ENCODE results near the gene PCSK7.

PCSK7 gene

GRCh38 chr11:117204283-117205080, 27.4 kb downstream of the PCSK7 start:
- Histone ChIP-seq H4K20me1 (ENCODE audit: insufficient read depth, low read length, poor library complexity, severe bottlenecking) (no peaks in the 10 kb centered on the region), H3K79me2 (ENCODE audit: insufficient read depth, low read length) (no peaks in the 10 kb centered on the region), H3K4me2 (ENCODE audit: low read depth, low read length, poor library complexity, severe bottlenecking) (no peak overlapping the region), H3K27me3 (ENCODE audit: insufficient read depth, low read length, poor library complexity, severe bottlenecking) (no peaks in the 10 kb centered on the region), H3K36me3 (ENCODE audit: insufficient read depth, low read length) (peaks cover 10% of the 10 kb centered on the region; the same call in 1 of the 2 replicates), H2AFZ (ENCODE audit: low read length) (no peak overlapping the region), H3K9me3 (ENCODE audit: insufficient read depth, low read depth, low read length) (no peaks in the 10 kb centered on the region), H3F3A (ENCODE audit: low read depth) (no peaks in the 10 kb centered on the region), H3K4me3 (ENCODE audit: low read length, poor library complexity, severe bottlenecking) (no peak overlapping the region), H3K9ac (ENCODE audit: low read depth, low read length, poor library complexity, severe bottlenecking) (no peak overlapping the region), H3K4me1 (ENCODE audit: insufficient read depth, low read length, poor library complexity, severe bottlenecking) (no peaks in the 10 kb centered on the region), H3K9me2 (replicated peaks; ENCODE audit: low read depth, low read length) (no peaks in the 10 kb centered on the region)
- TF ChIP-seq CTCF (conservative IDR thresholded peaks at IDR 0.05; ENCODE audit: low read length) (no peak), EZH2phosphoT487 (IDR thresholded peaks at IDR 0.05; ENCODE audit: borderline replicate concordance) (no peak)

DNA sequence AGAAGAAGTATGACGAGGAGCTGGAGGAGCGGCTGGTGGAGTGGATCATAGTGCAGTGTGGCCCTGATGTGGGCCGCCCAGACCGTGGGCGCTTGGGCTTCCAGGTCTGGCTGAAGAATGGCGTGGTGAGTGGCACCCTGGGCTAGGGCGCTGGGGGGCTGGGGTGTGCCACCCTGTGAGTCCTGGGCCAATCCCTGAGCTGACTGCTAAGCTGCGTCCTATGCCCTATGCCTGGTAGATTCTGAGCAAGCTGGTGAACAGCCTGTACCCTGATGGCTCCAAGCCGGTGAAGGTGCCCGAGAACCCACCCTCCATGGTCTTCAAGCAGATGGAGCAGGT, 28.8 kb downstream of the PCSK7 start:
- no peak overlapping the region for H3K9ac ChIP-seq (ENCODE audit: low read depth, low read length, poor library complexity, severe bottlenecking)
- H3K79me2 ChIP-seq (ENCODE audit: insufficient read depth, low read length): no peaks in the 10 kb centered on the region
- no peaks in the 10 kb centered on the region for H3K27me3 ChIP-seq (ENCODE audit: insufficient read depth, low read length, poor library complexity, severe bottlenecking)
- H3K4me2 ChIP-seq (ENCODE audit: low read depth, low read length, poor library complexity, severe bottlenecking): no peak overlapping the region
- H3K4me3 ChIP-seq (ENCODE audit: low read length, poor library complexity, severe bottlenecking): no peak overlapping the region
- H4K20me1 ChIP-seq (ENCODE audit: insufficient read depth, low read length, poor library complexity, severe bottlenecking): no peaks in the 10 kb centered on the region
- H3F3A ChIP-seq (ENCODE audit: low read depth): no peaks in the 10 kb centered on the region
- TF ChIP-seq EZH2phosphoT487 (IDR thresholded peaks at IDR 0.05; ENCODE audit: borderline replicate concordance) (no peak), CTCF (conservative IDR thresholded peaks at IDR 0.05; ENCODE audit: low read length) (no peak)
- peaks cover 10% of the 10 kb centered on the region; the same call in 1 of the 2 replicates for H3K36me3 ChIP-seq (ENCODE audit: insufficient read depth, low read length)
- no peaks in the 10 kb centered on the region for H3K9me3 ChIP-seq (ENCODE audit: insufficient read depth, low read depth, low read length)
- H2AFZ ChIP-seq (ENCODE audit: low read length): no peak overlapping the region
- H3K9me2 ChIP-seq (replicated peaks; ENCODE audit: low read depth, low read length): no peaks in the 10 kb centered on the region
- H3K4me1 ChIP-seq (ENCODE audit: insufficient read depth, low read length, poor library complexity, severe bottlenecking): no peaks in the 10 kb centered on the region

GRCh38 chr11:117202386-117203068, 29.3 kb downstream of the PCSK7 start:
- no peak overlapping the region for H3K9ac ChIP-seq (ENCODE audit: low read depth, low read length, poor library complexity, severe bottlenecking)
- no peaks in the 10 kb centered on the region for H3K79me2 ChIP-seq (ENCODE audit: insufficient read depth, low read length)
- H3K36me3 ChIP-seq (ENCODE audit: insufficient read depth, low read length): peaks cover 10% of the 10 kb centered on the region; the same call in 1 of the 2 replicates

More at GRCh38 chr11:117202386-117203068, 29.3 kb downstream of the PCSK7 start:
- H4K20me1 ChIP-seq (ENCODE audit: insufficient read depth, low read length, poor library complexity, severe bottlenecking): no peaks in the 10 kb centered on the region
- H3K27me3 ChIP-seq (ENCODE audit: insufficient read depth, low read length, poor library complexity, severe bottlenecking): no peaks in the 10 kb centered on the region
- no peak overlapping the region for H2AFZ ChIP-seq (ENCODE audit: low read length)
- no peak overlapping the region for H3K4me3 ChIP-seq (ENCODE audit: low read length, poor library complexity, severe bottlenecking)
- no peaks in the 10 kb centered on the region for H3F3A ChIP-seq (ENCODE audit: low read depth)
- no peaks in the 10 kb centered on the region for H3K9me3 ChIP-seq (ENCODE audit: insufficient read depth, low read depth, low read length)
- H3K9me2 ChIP-seq (replicated peaks; ENCODE audit: low read depth, low read length): no peaks in the 10 kb centered on the region
- H3K4me1 ChIP-seq (ENCODE audit: insufficient read depth, low read length, poor library complexity, severe bottlenecking): no peaks in the 10 kb centered on the region
- no peak for TF ChIP-seq CTCF (conservative IDR thresholded peaks at IDR 0.05; ENCODE audit: low read length)
- TF ChIP-seq EZH2phosphoT487 (IDR thresholded peaks at IDR 0.05; ENCODE audit: borderline replicate concordance): no peak
- no peak overlapping the region for H3K4me2 ChIP-seq (ENCODE audit: low read depth, low read length, poor library complexity, severe bottlenecking)

Data from Loucy (cell line).